Amniotic stem cell (primary cell): ENCODE measurements around the gene PPIP5K1.

Experiments used
- DNase-seq: peaks from one replicate; lab custom pipeline; 2025; lab: John Stamatoyannopoulos, UW

The PPIP5K1 gene

GRCh38 chr15:43488790-43489189 is 101.2 kb downstream of the PPIP5K1 start:
- no peak for DNase-seq

DNA sequence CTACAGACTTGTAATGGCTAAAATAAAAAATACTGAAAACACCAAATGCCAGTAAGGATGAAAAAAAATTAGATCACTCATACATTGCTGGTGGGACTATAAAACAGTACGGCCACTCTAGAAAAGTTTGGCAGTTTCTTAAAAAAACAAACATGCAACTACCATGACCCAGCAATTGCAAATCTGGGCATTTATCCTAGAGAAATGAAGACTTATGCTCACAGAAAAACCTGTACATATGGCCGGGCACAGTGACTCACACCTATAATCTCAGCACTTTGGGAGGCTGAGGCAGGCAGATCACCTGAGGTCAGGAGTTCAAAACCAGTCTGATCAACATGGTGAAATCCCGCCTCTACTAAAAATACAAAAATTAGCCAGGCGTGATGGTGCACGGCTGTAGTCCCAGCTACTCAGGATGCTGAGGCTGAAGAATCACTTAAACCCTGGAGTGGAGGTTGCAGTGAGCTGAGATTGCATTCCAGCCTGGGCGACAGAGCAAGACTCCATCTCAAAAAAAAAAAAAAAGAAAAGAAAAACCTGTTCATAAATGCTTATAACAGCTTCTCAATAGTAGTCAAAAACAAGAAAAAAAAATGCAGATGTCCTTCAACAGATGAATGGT is 102.6 kb downstream of the PPIP5K1 start:
- DNase-seq, result no peak

DNA sequence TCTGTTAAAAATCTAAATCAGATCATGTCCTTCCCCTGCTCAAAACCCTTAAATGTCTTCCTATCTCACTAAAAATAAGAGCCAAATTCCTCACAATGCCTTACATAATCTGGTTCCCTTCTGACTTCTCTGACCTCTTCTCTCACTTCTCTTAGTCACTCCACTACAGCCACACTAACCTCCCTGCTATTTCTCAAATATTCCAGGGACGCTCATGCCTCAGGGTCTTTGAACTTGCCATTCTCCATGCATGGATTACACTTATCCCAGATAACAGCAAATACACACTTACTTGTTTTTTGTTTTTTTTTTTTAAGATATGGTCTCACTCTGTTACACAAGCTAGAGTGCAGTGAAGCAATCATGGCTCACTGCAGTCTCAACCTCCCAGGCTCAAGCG is 105.6 kb downstream of the PPIP5K1 start:
- DNase-seq, result no peak
